GM19043 (cell line): ENCODE measurements around the gene MALAT1.
A peak's percentile ranks its signal among the peaks of the same experiment; 100 is the strongest.

Source experiments
- ATAC-seq: cut with Tn5 transposase; IDR thresholded peaks from one replicate; pipeline ENCODE4 v1.9.1; 2021; ENCODE audit warnings: low read depth; ENCODE audit not compliant: unreplicated experiment

The MALAT1 gene

GRCh38 chr11:65537620-65538231 lies 38.9 kb downstream of the MALAT1 start:
- no peak for ATAC-seq

GRCh38 chr11:65538232-65538914 lies 39.5 kb downstream of the MALAT1 start:
- no peak for ATAC-seq

- ATAC-seq = no peak
Observed at GRCh38 chr11:65538915-65539743, 40.3 kb downstream of the MALAT1 start.

- ATAC-seq = no peak
Observed at GRCh38 chr11:65539744-65540289, 41.0 kb downstream of the MALAT1 start.

- peak; percentile 72 for ATAC-seq
Observed at GRCh38 chr11:65540290-65541092, 41.6 kb downstream of the MALAT1 start.

GRCh38 chr11:65541093-65541982 lies 42.5 kb downstream of the MALAT1 start:
- no peak for ATAC-seq

GRCh38 chr11:65542738-65543390 lies 44.0 kb downstream of the MALAT1 start:
- no peak for ATAC-seq

GRCh38 chr11:65545853-65546216 lies 47.0 kb downstream of the MALAT1 start:
- ATAC-seq = no peak

- ATAC-seq = peak; percentile 69
Observed at GRCh38 chr11:65546217-65546958, 47.5 kb downstream of the MALAT1 start.

GRCh38 chr11:65547446-65548125 lies 48.7 kb downstream of the MALAT1 start:
- ATAC-seq = no peak

- no peak for ATAC-seq
Observed at GRCh38 chr11:65548395-65548794, 49.5 kb downstream of the MALAT1 start.

GRCh38 chr11:65549096-65549495 lies 50.3 kb downstream of the MALAT1 start:
- no peak for ATAC-seq

GRCh38 chr11:65551572-65552387 lies 52.9 kb downstream of the MALAT1 start:
- ATAC-seq = no peak

- no peak for ATAC-seq
Observed at GRCh38 chr11:65552388-65552951, 53.6 kb downstream of the MALAT1 start.

- ATAC-seq = no peak
Observed at GRCh38 chr11:65553301-65554001, 54.6 kb downstream of the MALAT1 start.
